ENCODE results near the gene KIAA0586.
"Not testable (repeated sequence)": the region's sequence is repeated elsewhere in the genome, so short reads cannot be mapped to it uniquely, and the experiment has no call there.

The KIAA0586 gene

DNA sequence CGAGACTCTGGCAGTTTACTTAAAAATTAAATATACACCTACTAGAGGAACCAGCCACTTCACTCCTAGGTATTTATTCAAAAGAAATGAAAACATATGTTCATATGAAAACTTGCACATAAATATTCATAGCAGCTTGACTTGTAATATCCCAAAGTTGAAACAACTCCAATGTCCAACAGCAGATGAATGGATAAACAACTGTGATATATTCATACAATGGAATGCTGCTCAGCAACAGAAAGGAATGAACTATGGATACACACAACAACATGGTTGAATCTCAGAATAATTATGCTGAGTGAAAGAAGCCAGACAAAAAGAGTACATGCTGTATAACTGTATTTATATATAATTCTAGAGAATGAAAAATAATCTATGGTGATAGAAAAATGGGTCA is 156.9 kb downstream of the KIAA0586 start:
- Histone ChIP-seq H3K9me3 (ENCODE audit: insufficient read depth, low read depth, low read length) (no peaks in the 10 kb centered on the region), H2AFZ (ENCODE audit: low read length) (no peak overlapping the region), H4K20me1 (ENCODE audit: insufficient read depth, low read length, poor library complexity, severe bottlenecking) (no peaks in the 10 kb centered on the region), H3K4me1 (ENCODE audit: insufficient read depth, low read length, poor library complexity, severe bottlenecking) (no peaks in the 10 kb centered on the region), H3F3A (ENCODE audit: low read depth) (no peaks in the 10 kb centered on the region), H3K36me3 (ENCODE audit: insufficient read depth, low read length) (no peaks in the 10 kb centered on the region), H3K27me3 (ENCODE audit: insufficient read depth, low read length, poor library complexity, severe bottlenecking) (no peaks in the 10 kb centered on the region), H3K4me3 (ENCODE audit: low read length, poor library complexity, severe bottlenecking) (no peak overlapping the region), H3K79me2 (ENCODE audit: insufficient read depth, low read length) (no peaks in the 10 kb centered on the region), H3K9me2 (replicated peaks; ENCODE audit: low read depth, low read length) (no peaks in the 10 kb centered on the region), H3K9ac (ENCODE audit: low read depth, low read length, poor library complexity, severe bottlenecking) (no peak overlapping the region), H3K4me2 (ENCODE audit: low read depth, low read length, poor library complexity, severe bottlenecking) (no peak overlapping the region)
- TF ChIP-seq EZH2phosphoT487 (IDR thresholded peaks at IDR 0.05; ENCODE audit: borderline replicate concordance), result no peak
- TF ChIP-seq, protein P1, sequence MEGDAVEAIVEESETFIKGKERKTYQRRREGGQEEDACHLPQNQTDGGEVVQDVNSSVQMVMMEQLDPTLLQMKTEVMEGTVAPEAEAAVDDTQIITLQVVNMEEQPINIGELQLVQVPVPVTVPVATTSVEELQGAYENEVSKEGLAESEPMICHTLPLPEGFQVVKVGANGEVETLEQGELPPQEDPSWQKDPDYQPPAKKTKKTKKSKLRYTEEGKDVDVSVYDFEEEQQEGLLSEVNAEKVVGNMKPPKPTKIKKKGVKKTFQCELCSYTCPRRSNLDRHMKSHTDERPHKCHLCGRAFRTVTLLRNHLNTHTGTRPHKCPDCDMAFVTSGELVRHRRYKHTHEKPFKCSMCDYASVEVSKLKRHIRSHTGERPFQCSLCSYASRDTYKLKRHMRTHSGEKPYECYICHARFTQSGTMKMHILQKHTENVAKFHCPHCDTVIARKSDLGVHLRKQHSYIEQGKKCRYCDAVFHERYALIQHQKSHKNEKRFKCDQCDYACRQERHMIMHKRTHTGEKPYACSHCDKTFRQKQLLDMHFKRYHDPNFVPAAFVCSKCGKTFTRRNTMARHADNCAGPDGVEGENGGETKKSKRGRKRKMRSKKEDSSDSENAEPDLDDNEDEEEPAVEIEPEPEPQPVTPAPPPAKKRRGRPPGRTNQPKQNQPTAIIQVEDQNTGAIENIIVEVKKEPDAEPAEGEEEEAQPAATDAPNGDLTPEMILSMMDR (conservative IDR thresholded peaks at IDR 0.05; ENCODE audit: low read length), result no peak

DNA sequence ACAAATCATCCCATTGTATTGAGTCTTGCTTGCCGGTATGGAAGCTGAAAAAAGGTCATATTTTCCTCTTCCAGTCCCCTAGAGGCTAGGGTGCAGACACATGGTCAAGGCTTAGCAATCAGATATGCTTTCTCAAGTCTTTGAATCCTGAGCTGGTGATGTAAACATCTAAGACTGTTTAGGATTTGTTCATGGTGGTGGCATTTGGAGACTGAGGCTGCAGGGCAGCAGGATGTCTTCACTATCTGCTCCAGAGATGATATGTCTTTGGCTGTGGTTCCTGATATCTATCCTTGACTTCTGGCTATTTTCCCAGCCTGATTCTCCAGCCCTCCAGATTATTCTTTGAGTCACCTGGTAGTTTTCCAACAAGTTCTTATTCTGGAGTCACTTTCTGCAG is 159.8 kb downstream of the KIAA0586 start:
- Histone ChIP-seq H3F3A (ENCODE audit: low read depth) (no peaks in the 10 kb centered on the region), H3K79me2 (ENCODE audit: insufficient read depth, low read length) (no peaks in the 10 kb centered on the region), H3K9me3 (ENCODE audit: insufficient read depth, low read depth, low read length) (no peaks in the 10 kb centered on the region), H3K4me2 (ENCODE audit: low read depth, low read length, poor library complexity, severe bottlenecking) (no peak overlapping the region), H3K27me3 (ENCODE audit: insufficient read depth, low read length, poor library complexity, severe bottlenecking) (no peaks in the 10 kb centered on the region), H4K20me1 (ENCODE audit: insufficient read depth, low read length, poor library complexity, severe bottlenecking) (no peaks in the 10 kb centered on the region), H3K9me2 (replicated peaks; ENCODE audit: low read depth, low read length) (no peaks in the 10 kb centered on the region), H3K9ac (ENCODE audit: low read depth, low read length, poor library complexity, severe bottlenecking) (no peak overlapping the region), H3K4me1 (ENCODE audit: insufficient read depth, low read length, poor library complexity, severe bottlenecking) (no peaks in the 10 kb centered on the region), H3K36me3 (ENCODE audit: insufficient read depth, low read length) (no peaks in the 10 kb centered on the region), H3K4me3 (ENCODE audit: low read length, poor library complexity, severe bottlenecking) (no peak overlapping the region), H2AFZ (ENCODE audit: low read length) (no peak overlapping the region)
- TF ChIP-seq EZH2phosphoT487 (IDR thresholded peaks at IDR 0.05; ENCODE audit: borderline replicate concordance), result no peak
- TF ChIP-seq, protein P1 (conservative IDR thresholded peaks at IDR 0.05; ENCODE audit: low read length), result no peak

DNA sequence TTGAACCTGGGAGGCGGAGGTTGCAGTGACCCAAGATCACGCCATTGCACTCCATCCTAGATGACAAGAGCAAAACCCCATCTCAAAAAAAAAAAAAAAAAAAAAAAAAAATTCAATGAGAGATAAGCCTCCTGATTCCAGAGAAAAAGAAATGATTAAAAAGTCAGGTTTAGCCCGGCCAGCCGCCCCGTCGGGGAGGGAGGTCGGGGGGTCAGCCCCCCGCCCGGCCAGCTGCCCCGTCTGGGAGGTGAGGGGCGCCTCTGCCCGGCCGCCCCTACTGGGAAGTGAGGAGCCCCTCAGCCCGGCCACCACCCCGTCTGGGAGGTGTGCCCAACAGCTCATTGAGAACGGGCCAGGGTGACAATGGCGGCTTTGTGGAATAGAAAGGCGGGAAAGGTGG is 160.8 kb downstream of the KIAA0586 start:
- H3K9me3 ChIP-seq (ENCODE audit: insufficient read depth, low read depth, low read length); H3F3A ChIP-seq (ENCODE audit: low read depth); H3K9ac ChIP-seq (ENCODE audit: low read depth, low read length, poor library complexity, severe bottlenecking); H3K79me2 ChIP-seq (ENCODE audit: insufficient read depth, low read length); H3K9me2 ChIP-seq (replicated peaks; ENCODE audit: low read depth, low read length); H3K36me3 ChIP-seq (ENCODE audit: insufficient read depth, low read length); H3K4me1 ChIP-seq (ENCODE audit: insufficient read depth, low read length, poor library complexity, severe bottlenecking); H4K20me1 ChIP-seq (ENCODE audit: insufficient read depth, low read length, poor library complexity, severe bottlenecking); H2AFZ ChIP-seq (ENCODE audit: low read length); H3K4me3 ChIP-seq (ENCODE audit: low read length, poor library complexity, severe bottlenecking); H3K27me3 ChIP-seq (ENCODE audit: insufficient read depth, low read length, poor library complexity, severe bottlenecking); H3K4me2 ChIP-seq (ENCODE audit: low read depth, low read length, poor library complexity, severe bottlenecking): not testable (repeated sequence)

GRCh38 chr14:58593977-58594376 is 166.5 kb downstream of the KIAA0586 start:
- no peak overlapping the region for H3K9ac ChIP-seq (ENCODE audit: low read depth, low read length, poor library complexity, severe bottlenecking)
- no peaks in the 10 kb centered on the region for H3K79me2 ChIP-seq (ENCODE audit: insufficient read depth, low read length)
- H3K9me2 ChIP-seq (replicated peaks; ENCODE audit: low read depth, low read length), result no peaks in the 10 kb centered on the region
- no peak overlapping the region for H3K4me3 ChIP-seq (ENCODE audit: low read length, poor library complexity, severe bottlenecking)
- no peaks in the 10 kb centered on the region for H3F3A ChIP-seq (ENCODE audit: low read depth)
- H3K27me3 ChIP-seq (ENCODE audit: insufficient read depth, low read length, poor library complexity, severe bottlenecking), result no peaks in the 10 kb centered on the region
- TF ChIP-seq EZH2phosphoT487 (IDR thresholded peaks at IDR 0.05; ENCODE audit: borderline replicate concordance), result no peak
- TF ChIP-seq, protein P1 (conservative IDR thresholded peaks at IDR 0.05; ENCODE audit: low read length), result no peak
- no peaks in the 10 kb centered on the region for H3K9me3 ChIP-seq (ENCODE audit: insufficient read depth, low read depth, low read length)
- no peak overlapping the region for H3K4me2 ChIP-seq (ENCODE audit: low read depth, low read length, poor library complexity, severe bottlenecking)
- H2AFZ ChIP-seq (ENCODE audit: low read length), result no peak overlapping the region
- peaks cover 12% of the 10 kb centered on the region for H3K4me1 ChIP-seq (ENCODE audit: insufficient read depth, low read length, poor library complexity, severe bottlenecking)
- H4K20me1 ChIP-seq (ENCODE audit: insufficient read depth, low read length, poor library complexity, severe bottlenecking), result no peaks in the 10 kb centered on the region
- H3K36me3 ChIP-seq (ENCODE audit: insufficient read depth, low read length), result no peaks in the 10 kb centered on the region

All from Loucy (cell line).